Natural killer cell (primary cell): ENCODE data around the gene KRTAP10-9. TPM values are rescaled to one million over a fixed set of nuclear protein-coding genes. Genes with fewer than 3 reads are reported as not detected.
"Not testable (repeated sequence)": the region's sequence is repeated elsewhere in the genome, so short reads cannot be mapped to it uniquely, and the experiment has no call there.

Experiments
- ATAC-seq, 3 donors: fragments of 150-1000 bp in 2 of 3; fragments of 200-7000 bp in 1 of 3; cut with Tn5 transposase; 1 replicate in 1 of 3; 2 replicates in 2 of 3; pipeline ENCODE4 v1.10.0; 2021; ENCODE audit warnings: mild to moderate bottlenecking in 2 of 3, moderate library complexity in 2 of 3
- DNase-seq, 2 donors: peaks; one replicate each; pipeline versions ENCODE4 v3.0.0 to v3.0.0-alpha.2; 2013 to 2021; ENCODE audit warnings: mixed read lengths in 1 of 2
- H3K27ac ChIP-seq: one replicate; pipeline ENCODE4 v1.5.1; 2013; ENCODE audit warnings: mild to moderate bottlenecking, low read length
- H3K27me3 ChIP-seq: one replicate; pipeline ENCODE4 v1.6.1; 2013; ENCODE audit warnings: low read length; ENCODE audit not compliant: control insufficient read depth, insufficient read depth
- H3K36me3 ChIP-seq: one replicate; pipeline ENCODE4 v1.6.1; 2013; ENCODE audit warnings: low read length; ENCODE audit not compliant: control insufficient read depth, insufficient read depth
- H3K4me1 ChIP-seq: one replicate; pipeline ENCODE4 v1.6.1; 2013; ENCODE audit warnings: low read length; ENCODE audit not compliant: control insufficient read depth, insufficient read depth
- H3K4me3 ChIP-seq: one replicate; pipeline ENCODE4 v1.5.1; 2013; ENCODE audit warnings: low read length
- H3K9me3 ChIP-seq: one replicate; pipeline ENCODE4 v1.6.1; 2013; ENCODE audit warnings: low read length; ENCODE audit not compliant: control insufficient read depth, insufficient read depth
- H3K27ac Mint-ChIP-seq, 2 donors: one replicate each; pipeline ENCODE4 v1.8.0; 2022; ENCODE audit warnings: mild to moderate bottlenecking in 2 of 2, mixed read lengths in 2 of 2, moderate library complexity in 1 of 2
- H3K27me3 Mint-ChIP-seq, 2 donors: one replicate each; pipeline ENCODE4 v1.8.0; 2022; ENCODE audit warnings: low read depth in 2 of 2, mixed read lengths in 2 of 2
- H3K36me3 Mint-ChIP-seq: one replicate; pipeline ENCODE4 v1.8.0; 2022; ENCODE audit warnings: mixed read lengths
- H3K4me1 Mint-ChIP-seq, 2 donors: one replicate each; pipeline ENCODE4 v1.8.0; 2022; ENCODE audit warnings: mixed read lengths in 2 of 2
- H3K4me3 Mint-ChIP-seq: one replicate; pipeline ENCODE4 v1.8.0; 2022; ENCODE audit warnings: mild to moderate bottlenecking, moderate library complexity, mixed read lengths
- H3K9me3 Mint-ChIP-seq, 2 donors: one replicate each; pipeline ENCODE4 v1.8.0; 2022; ENCODE audit warnings: mixed read lengths in 2 of 2
- WGBS: methylation state at CpG from one replicate; pipeline ENCODE4 v1.1.7; 2013; ENCODE audit warnings: missing lambda C conversion rate; ENCODE audit not compliant: insufficient coverage; 5-methylcytosine and 5-hydroxymethylcytosine counted together
- intact Hi-C: fragments of 100-400 bp; cut with micrococcal nuclease; formaldehyde crosslinking; loops from one replicate; pipeline ENCODE4 v1.14.2; 2022
- total RNA-seq, 4 donors: library from RNA; stranded (reverse); fragments of 120-200 nt in 1 of 4; gene quantifications; one replicate each; pipeline versions ENCODE4 v1.2.3 to v1.2.4, GENCODE V29; 2013 to 2022
- TF ChIP-seq, protein P1 (sequence below): fragments of 200-600 bp; IDR thresholded peaks from one replicate; pipeline ENCODE4 v1.8.0; 2022; ENCODE audit warnings: antibody characterized with exemption

The KRTAP10-9 gene
- total RNA-seq, 3 donors from 2014 or later (not counting 1 experiment from before 2014, with no cell fraction given), result not detected

GRCh38 chr21:44626262-44626661, 631 bp upstream of the KRTAP10-9 start:
- peaks cover 43 to 59% of the 10 kb centered on the region in 2 donors for H3K4me1 Mint-ChIP-seq
- ATAC-seq (peak; percentile 86 to 99 (median 95)), DNase-seq (peak; percentile 65 to 66)
- H3K36me3 Mint-ChIP-seq, result peaks cover 32% of the 10 kb centered on the region
- peak overlapping the region; percentile 74 to 86 for H3K27ac Mint-ChIP-seq
- peak overlapping the region; percentile 71 for H3K4me3 Mint-ChIP-seq
- intact Hi-C loops, result loop anchor here (2.0 to 10.0 kb wide), 2 partner anchors 33 to 89 kb away; partner anchors contain the start of gene TSPEAR
- H3K9me3 Mint-ChIP-seq, result peaks cover 14 to 23% of the 10 kb centered on the region in 2 donors
- Histone ChIP-seq H3K27me3 (no peaks in the 10 kb centered on the region), H3K4me1 (peaks cover 56% of the 10 kb centered on the region), H3K4me3 (no peak overlapping the region), H3K36me3 (no peaks in the 10 kb centered on the region), H3K9me3 (peaks cover 23% of the 10 kb centered on the region), H3K27ac (peak overlapping the region; percentile 8)
- 36% methylated on average over 10 of the region's 10 CpGs for WGBS
- TF ChIP-seq, protein P1, sequence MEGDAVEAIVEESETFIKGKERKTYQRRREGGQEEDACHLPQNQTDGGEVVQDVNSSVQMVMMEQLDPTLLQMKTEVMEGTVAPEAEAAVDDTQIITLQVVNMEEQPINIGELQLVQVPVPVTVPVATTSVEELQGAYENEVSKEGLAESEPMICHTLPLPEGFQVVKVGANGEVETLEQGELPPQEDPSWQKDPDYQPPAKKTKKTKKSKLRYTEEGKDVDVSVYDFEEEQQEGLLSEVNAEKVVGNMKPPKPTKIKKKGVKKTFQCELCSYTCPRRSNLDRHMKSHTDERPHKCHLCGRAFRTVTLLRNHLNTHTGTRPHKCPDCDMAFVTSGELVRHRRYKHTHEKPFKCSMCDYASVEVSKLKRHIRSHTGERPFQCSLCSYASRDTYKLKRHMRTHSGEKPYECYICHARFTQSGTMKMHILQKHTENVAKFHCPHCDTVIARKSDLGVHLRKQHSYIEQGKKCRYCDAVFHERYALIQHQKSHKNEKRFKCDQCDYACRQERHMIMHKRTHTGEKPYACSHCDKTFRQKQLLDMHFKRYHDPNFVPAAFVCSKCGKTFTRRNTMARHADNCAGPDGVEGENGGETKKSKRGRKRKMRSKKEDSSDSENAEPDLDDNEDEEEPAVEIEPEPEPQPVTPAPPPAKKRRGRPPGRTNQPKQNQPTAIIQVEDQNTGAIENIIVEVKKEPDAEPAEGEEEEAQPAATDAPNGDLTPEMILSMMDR, result no peak
- H3K27me3 Mint-ChIP-seq, result peaks cover 0 to 3% of the 10 kb centered on the region in 2 donors

DNA sequence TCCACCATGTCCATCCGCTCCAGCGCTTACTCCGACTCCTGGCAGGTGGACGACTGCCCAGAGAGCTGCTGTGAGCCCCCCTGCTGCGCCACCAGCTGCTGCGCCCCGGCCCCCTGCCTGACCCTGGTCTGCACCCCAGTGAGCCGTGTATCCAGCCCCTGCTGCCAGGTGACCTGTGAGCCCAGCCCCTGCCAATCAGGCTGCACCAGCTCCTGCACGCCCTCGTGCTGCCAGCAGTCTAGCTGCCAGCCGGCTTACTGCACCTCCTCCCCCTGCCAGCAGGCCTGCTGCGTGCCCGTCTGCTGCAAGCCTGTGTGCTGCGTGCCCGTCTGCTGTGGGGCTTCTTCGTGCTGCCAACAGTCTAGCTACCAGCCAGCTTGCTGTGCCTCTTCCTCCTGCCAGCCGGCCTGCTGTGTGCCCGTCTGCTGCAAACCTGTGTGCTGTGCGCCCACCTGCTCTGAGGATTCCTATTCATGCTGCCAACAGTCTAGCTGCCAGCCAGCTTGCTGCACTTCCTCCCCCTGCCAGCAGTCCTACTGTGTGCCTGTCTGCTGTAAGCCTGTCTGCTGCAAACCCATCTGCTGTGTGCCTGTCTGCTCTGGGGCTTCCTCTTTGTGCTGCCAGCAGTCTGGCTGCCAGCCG, 409 bp downstream of the KRTAP10-9 start:
- Histone ChIP-seq H3K9me3 (peaks cover 26% of the 10 kb centered on the region), H3K4me1 (peaks cover 56% of the 10 kb centered on the region)
- H3K9me3 Mint-ChIP-seq, result peaks cover 17 to 31% of the 10 kb centered on the region in 2 donors
- H3K27ac ChIP-seq, H3K4me3 ChIP-seq, H3K4me3 Mint-ChIP-seq, DNase-seq, ATAC-seq, H3K27me3 ChIP-seq, H3K36me3 ChIP-seq, H3K27me3 Mint-ChIP-seq: not testable (repeated sequence)
- WGBS, result 90% methylated on average over 18 of the region's 20 CpGs
- peaks cover 43 to 59% of the 10 kb centered on the region in 2 donors for H3K4me1 Mint-ChIP-seq
- H3K36me3 Mint-ChIP-seq, result peaks cover 42% of the 10 kb centered on the region
- peak overlapping the region in 1 of 2 donors; percentile 41 for H3K27ac Mint-ChIP-seq
- intact Hi-C loops, result loop anchor here (2.0 to 10.0 kb wide), 2 partner anchors 31 to 87 kb away; partner anchors contain the start of gene TSPEAR

DNA sequence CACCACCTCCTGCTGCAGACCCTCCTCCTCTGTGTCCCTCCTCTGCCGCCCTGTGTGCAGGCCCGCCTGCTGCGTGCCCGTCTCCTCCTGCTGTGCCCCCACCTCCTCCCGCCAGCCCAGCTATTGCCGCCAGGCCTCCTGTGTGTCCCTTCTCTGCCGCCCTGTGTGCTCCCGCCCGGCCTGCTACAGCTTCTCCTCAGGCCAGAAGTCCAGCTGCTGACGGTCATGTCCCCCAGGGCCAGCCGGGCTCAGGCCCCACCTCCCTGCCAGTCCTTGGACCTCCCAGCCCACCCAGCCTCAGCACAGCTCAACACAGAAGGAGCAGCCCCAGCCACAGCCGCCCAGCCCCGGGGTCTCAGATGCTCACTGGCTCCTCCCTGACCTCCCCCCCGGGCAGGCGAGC, 939 bp downstream of the KRTAP10-9 start:
- Histone ChIP-seq H3K9me3 (peaks cover 25% of the 10 kb centered on the region), H3K4me1 (peaks cover 56% of the 10 kb centered on the region)
- not testable (repeated sequence) for DNase-seq, H3K27me3 Mint-ChIP-seq, H3K36me3 ChIP-seq, ATAC-seq, H3K4me3 ChIP-seq, H3K27me3 ChIP-seq, H3K27ac ChIP-seq
- peak overlapping the region in 1 of 2 donors; percentile 41 for H3K27ac Mint-ChIP-seq
- H3K4me3 Mint-ChIP-seq, result peak overlapping the region; percentile 29
- WGBS, result 63% methylated on average over 12 of the region's 15 CpGs
- H3K36me3 Mint-ChIP-seq, result peaks cover 45% of the 10 kb centered on the region
- intact Hi-C loops, result loop anchor here (2.0 to 10.0 kb wide), 2 partner anchors 31 to 87 kb away; partner anchors contain the start of gene TSPEAR
- peaks cover 16 to 33% of the 10 kb centered on the region in 2 donors for H3K9me3 Mint-ChIP-seq
- peaks cover 43 to 59% of the 10 kb centered on the region in 2 donors for H3K4me1 Mint-ChIP-seq

GRCh38 chr21:44628707-44629391, 2.0 kb downstream of the KRTAP10-9 start:
- Mint-ChIP-seq H3K9me3 (peaks cover 14 to 28% of the 10 kb centered on the region in 2 donors), H3K27ac (peak overlapping the region; percentile 79), H3K27me3 (peaks cover 0 to 3% of the 10 kb centered on the region in 2 donors), H3K4me3 (no peak overlapping the region), H3K4me1 (peaks cover 43 to 59% of the 10 kb centered on the region in 2 donors), H3K36me3 (peaks cover 44% of the 10 kb centered on the region)
- Histone ChIP-seq H3K4me3 (no peak overlapping the region), H3K27ac (peak overlapping the region; percentile 8), H3K4me1 (peaks cover 56% of the 10 kb centered on the region), H3K27me3 (no peaks in the 10 kb centered on the region), H3K36me3 (no peaks in the 10 kb centered on the region), H3K9me3 (peaks cover 22% of the 10 kb centered on the region)
- TF ChIP-seq, protein P1, result no peak
- intact Hi-C loops, result loop anchor here (10.0 kb wide), 1 partner anchor 86 kb away; the partner anchor contains the start of gene TSPEAR
- no peak for DNase-seq
- WGBS, result 83% methylated on average over 18 of the region's 18 CpGs
- no peak for ATAC-seq
